ENCODE results near the gene MAPKAPK2. TPM values are rescaled to one million over a fixed set of nuclear protein-coding genes. Genes with fewer than 3 reads are reported as not detected.
A peak's percentile ranks its signal among the peaks of the same experiment; 100 is the strongest.

MAPKAPK2 gene
- total and polyA plus RNA-seq, 2 of the 13 experiments (the other 11 are each of a cell fraction or from before 2014, with no cell fraction given) = 16.6 to 34.0 TPM

DNA sequence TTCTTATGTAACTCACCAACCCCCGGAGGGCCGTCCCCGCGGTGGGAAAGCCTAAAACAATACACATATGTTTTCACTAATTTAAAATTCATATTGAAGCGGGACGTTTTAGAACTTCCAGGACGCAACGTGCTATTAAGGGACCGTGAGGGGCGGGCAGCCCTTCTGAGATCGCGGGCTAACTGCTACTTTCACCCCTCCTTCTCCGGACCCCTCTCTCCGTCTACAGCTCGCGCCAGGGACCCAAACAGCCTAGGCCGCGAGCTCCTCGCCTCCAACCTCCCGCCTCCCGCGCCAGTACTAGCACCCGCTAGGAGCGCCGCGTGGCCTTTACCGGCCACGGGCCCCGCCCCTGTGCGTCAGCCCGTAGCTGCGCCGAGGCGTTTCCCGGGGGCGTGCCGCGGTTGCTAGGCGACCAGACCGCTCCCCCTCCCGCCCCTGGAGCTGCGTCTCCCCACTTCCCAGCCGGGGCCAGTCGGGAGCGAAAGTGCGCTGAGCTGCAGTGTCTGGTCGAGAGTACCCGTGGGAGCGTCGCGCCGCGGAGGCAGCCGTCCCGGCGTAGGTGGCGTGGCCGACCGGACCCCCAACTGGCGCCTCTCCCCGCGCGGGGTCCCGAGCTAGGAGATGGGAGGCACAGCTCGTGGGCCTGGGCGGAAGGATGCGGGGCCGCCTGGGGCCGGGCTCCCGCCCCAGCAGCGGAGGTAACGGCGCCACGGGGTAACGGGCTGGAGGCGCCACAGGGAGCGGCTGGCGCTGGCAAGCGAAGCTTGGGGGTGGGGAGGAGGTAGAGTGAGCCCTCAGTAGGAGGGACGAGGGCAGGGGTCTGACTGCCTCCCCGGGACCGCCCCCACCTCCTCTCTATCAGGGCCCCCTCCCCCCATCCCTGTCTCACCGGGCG is 49.4 kb upstream of the MAPKAPK2 start, which contains the start of gene DYRK3 (continued):
- peak; percentile 27; the same call in 1 of the 2 replicates for TF ChIP-seq PITX1 (CRISPR knock-in tag; IDR thresholded peaks at IDR 0.05)
- TF ChIP-seq ZFP90 (CRISPR knock-in tag; IDR thresholded peaks at IDR 0.05; ENCODE audit: borderline replicate concordance) = no peak; the same call in 1 of the 2 replicates
- no peak for TF ChIP-seq PCBP2 (optimal IDR thresholded peaks at IDR 0.05; ENCODE audit: low read depth, low read length, poor library complexity, severe bottlenecking)
- TF ChIP-seq TSC22D2 (CRISPR knock-in tag; IDR thresholded peaks at IDR 0.05; ENCODE audit: borderline replicate concordance) = 0 out of 2 replicates have a peak, but pooled peaks have one; percentile 77
- no peak for TF ChIP-seq RFX5 (IDR thresholded peaks at IDR 0.05; ENCODE audit: low read depth, low read length)
- peak; percentile 26; the same call in 1 of the 2 replicates for TF ChIP-seq FOXA3 (CRISPR knock-in tag; IDR thresholded peaks at IDR 0.05)
- TF ChIP-seq, protein P1, sequence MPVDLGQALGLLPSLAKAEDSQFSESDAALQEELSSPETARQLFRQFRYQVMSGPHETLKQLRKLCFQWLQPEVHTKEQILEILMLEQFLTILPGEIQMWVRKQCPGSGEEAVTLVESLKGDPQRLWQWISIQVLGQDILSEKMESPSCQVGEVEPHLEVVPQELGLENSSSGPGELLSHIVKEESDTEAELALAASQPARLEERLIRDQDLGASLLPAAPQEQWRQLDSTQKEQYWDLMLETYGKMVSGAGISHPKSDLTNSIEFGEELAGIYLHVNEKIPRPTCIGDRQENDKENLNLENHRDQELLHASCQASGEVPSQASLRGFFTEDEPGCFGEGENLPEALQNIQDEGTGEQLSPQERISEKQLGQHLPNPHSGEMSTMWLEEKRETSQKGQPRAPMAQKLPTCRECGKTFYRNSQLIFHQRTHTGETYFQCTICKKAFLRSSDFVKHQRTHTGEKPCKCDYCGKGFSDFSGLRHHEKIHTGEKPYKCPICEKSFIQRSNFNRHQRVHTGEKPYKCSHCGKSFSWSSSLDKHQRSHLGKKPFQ (CRISPR knock-in tag; IDR thresholded peaks at IDR 0.05; ENCODE audit: insufficient replicate concordance) = no peak
- 0 out of 2 replicates have a peak, but pooled peaks have one; percentile 55 for TF ChIP-seq ZNF383 (CRISPR knock-in tag; IDR thresholded peaks at IDR 0.05; ENCODE audit: borderline replicate concordance)
- 0 out of 2 replicates have a peak, but pooled peaks have one; percentile 44 for TF ChIP-seq ZFP36L2 (CRISPR knock-in tag; IDR thresholded peaks at IDR 0.05)
- no peak for TF ChIP-seq SOX6 (IDR thresholded peaks at IDR 0.05)
- TF ChIP-seq SOX6 (CRISPR knock-in tag; IDR thresholded peaks at IDR 0.05) = peak; percentile 54
- TF ChIP-seq NFYB (CRISPR knock-in tag; IDR thresholded peaks at IDR 0.05) = 0 out of 2 replicates have a peak, but pooled peaks have one; percentile 16
- peak; percentile 80 for TF ChIP-seq HIVEP1 (CRISPR knock-in tag; IDR thresholded peaks at IDR 0.05)
- TF ChIP-seq TBL1XR1 (IDR thresholded peaks at IDR 0.05; ENCODE audit: borderline replicate concordance, low read length, partially characterized antibody) = no peak
- TF ChIP-seq ZNF317 (CRISPR knock-in tag; IDR thresholded peaks at IDR 0.05) = no peak
- TF ChIP-seq, protein P2, sequence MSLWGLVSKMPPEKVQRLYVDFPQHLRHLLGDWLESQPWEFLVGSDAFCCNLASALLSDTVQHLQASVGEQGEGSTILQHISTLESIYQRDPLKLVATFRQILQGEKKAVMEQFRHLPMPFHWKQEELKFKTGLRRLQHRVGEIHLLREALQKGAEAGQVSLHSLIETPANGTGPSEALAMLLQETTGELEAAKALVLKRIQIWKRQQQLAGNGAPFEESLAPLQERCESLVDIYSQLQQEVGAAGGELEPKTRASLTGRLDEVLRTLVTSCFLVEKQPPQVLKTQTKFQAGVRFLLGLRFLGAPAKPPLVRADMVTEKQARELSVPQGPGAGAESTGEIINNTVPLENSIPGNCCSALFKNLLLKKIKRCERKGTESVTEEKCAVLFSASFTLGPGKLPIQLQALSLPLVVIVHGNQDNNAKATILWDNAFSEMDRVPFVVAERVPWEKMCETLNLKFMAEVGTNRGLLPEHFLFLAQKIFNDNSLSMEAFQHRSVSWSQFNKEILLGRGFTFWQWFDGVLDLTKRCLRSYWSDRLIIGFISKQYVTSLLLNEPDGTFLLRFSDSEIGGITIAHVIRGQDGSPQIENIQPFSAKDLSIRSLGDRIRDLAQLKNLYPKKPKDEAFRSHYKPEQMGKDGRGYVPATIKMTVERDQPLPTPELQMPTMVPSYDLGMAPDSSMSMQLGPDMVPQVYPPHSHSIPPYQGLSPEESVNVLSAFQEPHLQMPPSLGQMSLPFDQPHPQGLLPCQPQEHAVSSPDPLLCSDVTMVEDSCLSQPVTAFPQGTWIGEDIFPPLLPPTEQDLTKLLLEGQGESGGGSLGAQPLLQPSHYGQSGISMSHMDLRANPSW (CRISPR knock-in tag; IDR thresholded peaks at IDR 0.05; ENCODE audit: borderline replicate concordance) = no peak
- no peak for TF ChIP-seq PHF5A (CRISPR knock-in tag; IDR thresholded peaks at IDR 0.05; ENCODE audit: low read depth, unreplicated experiment)
- peak; percentile 80; the same call in 1 of the 2 replicates for TF ChIP-seq ZNF747 (CRISPR knock-in tag; IDR thresholded peaks at IDR 0.05; ENCODE audit: borderline replicate concordance)
- no peak for TF ChIP-seq AKAP8 (CRISPR knock-in tag; IDR thresholded peaks at IDR 0.05)
- TF ChIP-seq HES4 (CRISPR knock-in tag; IDR thresholded peaks at IDR 0.05; ENCODE audit: borderline replicate concordance) = no peak
- TF ChIP-seq ZZZ3 (CRISPR knock-in tag; IDR thresholded peaks at IDR 0.05; ENCODE audit: borderline replicate concordance) = peak; percentile 71; the same call in 1 of the 2 replicates
- peak; percentile 59; the same call in 1 of the 2 replicates for TF ChIP-seq JUN (CRISPR knock-in tag; IDR thresholded peaks at IDR 0.05)
- TF ChIP-seq RBM39 (IDR thresholded peaks at IDR 0.05; ENCODE audit: low read depth, low read length, poor library complexity, severe bottlenecking) = peak; percentile 78
- no peak for TF ChIP-seq FOXA1 (IDR thresholded peaks at IDR 0.05)
- TF ChIP-seq FOXA1 (CRISPR knock-in tag; IDR thresholded peaks at IDR 0.05) = no peak
- peak; percentile 90; the same call in 1 of the 2 replicates for TF ChIP-seq ZNF543 (CRISPR knock-in tag; IDR thresholded peaks at IDR 0.05)
- 0 out of 2 replicates have a peak, but pooled peaks have one; percentile 44 for TF ChIP-seq SMYD3 (CRISPR knock-in tag; IDR thresholded peaks at IDR 0.05)
